Right cardiac atrium (tissue), 5 donors: ENCODE measurements around the gene TRAM2. TPM values are rescaled to one million over a fixed set of nuclear protein-coding genes. Genes with fewer than 3 reads are reported as not detected.
A peak's percentile ranks its signal among the peaks of the same experiment; 100 is the strongest.

ENCODE experiments used
- ATAC-seq, 2 donors: fragments of 200-7000 bp; cut with Tn5 transposase; one replicate each; pipeline versions ENCODE4 v1.8.0 to v1.9.1; 2020; ENCODE audit warnings: moderate library complexity in 2 of 2, mild to moderate bottlenecking in 1 of 2
- DNase-seq, 3 donors: peaks; one replicate each; pipeline ENCODE4 v3.0.0-alpha.2; 2020
- H3K27ac ChIP-seq: one replicate; pipeline ENCODE4 v1.5.1; 2013; ENCODE audit warnings: mild to moderate bottlenecking, low read length, control low read depth, moderate library complexity
- H3K27me3 ChIP-seq: one replicate; pipeline ENCODE4 v1.6.1; 2013; ENCODE audit not compliant: control insufficient read depth, insufficient read depth
- H3K4me1 ChIP-seq: one replicate; pipeline ENCODE4 v1.6.1; 2013; ENCODE audit warnings: low read length; ENCODE audit not compliant: control insufficient read depth, insufficient read depth
- H3K4me3 ChIP-seq: one replicate; pipeline ENCODE4 v1.5.1; 2013; ENCODE audit warnings: low read length, control low read depth
- H3K9me3 ChIP-seq: one replicate; pipeline ENCODE4 v1.6.1; 2013; ENCODE audit warnings: low read length; ENCODE audit not compliant: control insufficient read depth
- WGBS: extraction: QIAGEN DNeasy Blood & Tissue Kit; methylation state at CpG from one replicate; pipeline ENCODE4 v1.1.7; 2013; 5-methylcytosine and 5-hydroxymethylcytosine counted together
- intact Hi-C, 4 donors: fragments of 100-400 bp; cut with DNase I; formaldehyde crosslinking; loops; one replicate each; pipeline versions ENCODE4 v1.11.0 to v1.14.0; 2022 to 2023
- polyA plus RNA-seq: library from polyadenylated mRNA; stranded (reverse); fragments of 200-250 nt; gene quantifications from one replicate; pipeline ENCODE4 v1.2.3, GENCODE V29; 2013
- total RNA-seq, 4 donors: library from RNA; stranded (reverse); fragmentation: NEBNext Ultra II Directional; extraction: Animal tissue kit (Norgen Biotek cat#: 25700); gene quantifications; one replicate each; pipeline ENCODE4 v1.2.1, GENCODE V29; 2021
- donor health status: healthy with polysubstance abuse.
- donor health status: DM: no; HTN: yes; CAD: no.
- donor health status: DM: no; HTN: no; CAD: no.
- donor health status: DM: no; HTN: yes; CAD: no; lungs with severe emphysema.
- donor health status: DM: yes; HTN: yes; CAD: no.

The TRAM2 gene
- total and polyA plus RNA-seq, 5 donors: 7.1 to 18.2 (median 14.6) TPM

- ATAC-seq (no peak), DNase-seq (no peak)
- H3K27me3 ChIP-seq: no peaks in the 10 kb centered on the region
- 85% methylated on average over 5 of the region's 5 CpGs for WGBS
- no peaks in the 10 kb centered on the region for H3K4me1 ChIP-seq
- no peaks in the 10 kb centered on the region for H3K9me3 ChIP-seq
- intact Hi-C loops: no loop called here
- H3K27ac ChIP-seq: no peak overlapping the region
- H3K4me3 ChIP-seq: no peak overlapping the region
These were observed 34.0 kb upstream of the TRAM2 start for GRCh38 chr6:52610745-52611355.

DNA sequence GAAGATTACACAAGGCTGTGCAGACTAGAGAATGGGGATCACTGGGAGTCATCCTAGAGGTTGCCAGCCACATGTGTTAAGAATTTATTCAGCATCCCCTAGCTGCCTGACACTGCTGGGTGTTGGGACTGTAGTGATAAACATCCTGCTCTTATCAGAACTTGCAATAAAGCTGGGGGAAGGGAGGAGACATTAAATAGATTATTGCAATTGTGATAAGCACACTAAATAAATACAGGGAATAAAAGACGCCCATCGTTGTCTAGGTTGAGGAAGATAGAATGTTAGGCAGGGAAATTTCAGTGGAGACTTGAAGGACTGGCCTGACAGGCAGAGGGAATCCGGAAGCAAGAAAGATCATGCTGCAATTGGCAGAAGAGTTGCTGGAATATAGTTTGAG is 33.2 kb upstream of the TRAM2 start:
- H3K27ac ChIP-seq: no peak overlapping the region
- 40% methylated on average over 3 of the region's 3 CpGs for WGBS

GRCh38 chr6:52605610-52606185 is 28.8 kb upstream of the TRAM2 start:
- Histone ChIP-seq H3K4me1 (no peaks in the 10 kb centered on the region), H3K9me3 (no peaks in the 10 kb centered on the region), H3K4me3 (no peak overlapping the region), H3K27me3 (no peaks in the 10 kb centered on the region), H3K27ac (no peak overlapping the region)
- ATAC-seq: no peak
- WGBS: 88% methylated on average over 5 of the region's 5 CpGs
- no peak for DNase-seq
- intact Hi-C loops: no loop called here

More for the DNA sequence above, 33.2 kb upstream of the TRAM2 start:
- Histone ChIP-seq H3K4me3 (no peak overlapping the region), H3K27me3 (no peaks in the 10 kb centered on the region), H3K9me3 (no peaks in the 10 kb centered on the region), H3K4me1 (no peaks in the 10 kb centered on the region)
- ATAC-seq (no peak), DNase-seq (no peak)
- intact Hi-C loops: no loop called here

GRCh38 chr6:52603000-52603795 is 26.3 kb upstream of the TRAM2 start:
- no peak for DNase-seq
- H3K27ac ChIP-seq: no peak overlapping the region
- H3K4me1 ChIP-seq: peaks cover 2% of the 10 kb centered on the region
- no peaks in the 10 kb centered on the region for H3K27me3 ChIP-seq
- intact Hi-C loops: no loop called here
- no peaks in the 10 kb centered on the region for H3K9me3 ChIP-seq
- no peak overlapping the region for H3K4me3 ChIP-seq
- ATAC-seq: peak in 1 of 2 donors; percentile 26
- 73% methylated on average over 3 of the region's 3 CpGs for WGBS

- Histone ChIP-seq H3K4me1 (peaks cover 10% of the 10 kb centered on the region), H3K27ac (no peak overlapping the region), H3K9me3 (no peaks in the 10 kb centered on the region), H3K4me3 (no peak overlapping the region), H3K27me3 (no peaks in the 10 kb centered on the region)
- intact Hi-C loops: loop anchor here in 3 of 4 donors (2.0 to 10.0 kb wide), 4 partner anchors 46 to 182 kb away; no protein-coding TSS in a partner anchor
- DNase-seq: no peak
- ATAC-seq: no peak
- 89% methylated on average over 2 of the region's 2 CpGs for WGBS
These were observed 21.9 kb upstream of the TRAM2 start for GRCh38 chr6:52598824-52599190.

GRCh38 chr6:52598123-52598823 is 21.4 kb upstream of the TRAM2 start:
- Histone ChIP-seq H3K9me3 (no peaks in the 10 kb centered on the region), H3K27ac (no peak overlapping the region), H3K4me3 (peak overlapping the region; percentile 7), H3K27me3 (no peaks in the 10 kb centered on the region), H3K4me1 (peaks cover 10% of the 10 kb centered on the region)
- DNase-seq (peak; percentile 73 to 83 (median 82)), ATAC-seq (peak; percentile 62 to 77)
- 19% methylated on average over 12 of the region's 12 CpGs for WGBS
- intact Hi-C loops: loop anchor here in 3 of 4 donors (2.0 to 10.0 kb wide), 4 partner anchors 47 to 181 kb away; no protein-coding TSS in a partner anchor

GRCh38 chr6:52597738-52598122 is 20.9 kb upstream of the TRAM2 start:
- peaks cover 10% of the 10 kb centered on the region for H3K4me1 ChIP-seq
- intact Hi-C loops: loop anchor here (2.0 to 10.0 kb wide), 4 partner anchors 47 to 181 kb away; no protein-coding TSS in a partner anchor
- no peaks in the 10 kb centered on the region for H3K27me3 ChIP-seq
- ATAC-seq (no peak), DNase-seq (no peak)
- H3K9me3 ChIP-seq: no peaks in the 10 kb centered on the region
- H3K4me3 ChIP-seq: no peak overlapping the region
- no peak overlapping the region for H3K27ac ChIP-seq

DNA sequence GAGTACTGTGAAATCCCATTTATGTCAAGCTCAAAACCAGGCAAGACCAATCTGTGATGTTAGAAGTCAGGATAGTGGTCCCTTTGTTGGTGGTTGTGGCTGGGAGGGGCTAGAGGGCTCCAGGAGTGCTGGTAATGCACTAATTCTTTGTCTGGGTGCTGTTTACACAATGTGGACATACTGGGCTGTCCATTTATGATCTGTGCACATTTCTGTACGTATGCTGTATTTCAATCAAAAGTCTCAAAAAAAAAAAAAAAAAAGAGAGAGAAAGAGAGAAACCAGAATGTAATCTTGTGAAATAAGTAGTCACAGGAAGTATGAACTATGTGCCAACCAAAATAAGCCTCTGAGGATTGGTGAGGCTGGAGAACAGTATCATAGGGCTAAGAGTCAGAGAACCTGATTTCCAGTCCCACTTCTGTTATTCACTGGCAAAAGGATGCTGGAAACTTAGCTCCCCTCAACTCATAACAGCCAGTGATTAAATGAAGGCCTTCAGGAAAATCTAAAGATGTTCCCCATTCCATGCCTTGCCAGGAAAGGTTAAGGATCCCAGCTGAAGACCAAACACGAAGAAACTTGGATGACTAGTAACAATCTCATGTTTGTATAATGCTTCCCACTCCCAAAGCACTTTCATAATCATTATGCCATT is 19.6 kb upstream of the TRAM2 start:
- peak in 1 of 2 donors; percentile 67 for ATAC-seq
- 45% methylated on average over 2 of the region's 2 CpGs for WGBS
- Histone ChIP-seq H3K27ac (peak overlapping the region; percentile 51), H3K4me1 (peaks cover 10% of the 10 kb centered on the region), H3K4me3 (no peak overlapping the region), H3K9me3 (no peaks in the 10 kb centered on the region), H3K27me3 (no peaks in the 10 kb centered on the region)
- no peak for DNase-seq
- intact Hi-C loops: loop anchor here in 3 of 4 donors (2.0 to 10.0 kb wide), 4 partner anchors 48 to 180 kb away; no protein-coding TSS in a partner anchor

DNA sequence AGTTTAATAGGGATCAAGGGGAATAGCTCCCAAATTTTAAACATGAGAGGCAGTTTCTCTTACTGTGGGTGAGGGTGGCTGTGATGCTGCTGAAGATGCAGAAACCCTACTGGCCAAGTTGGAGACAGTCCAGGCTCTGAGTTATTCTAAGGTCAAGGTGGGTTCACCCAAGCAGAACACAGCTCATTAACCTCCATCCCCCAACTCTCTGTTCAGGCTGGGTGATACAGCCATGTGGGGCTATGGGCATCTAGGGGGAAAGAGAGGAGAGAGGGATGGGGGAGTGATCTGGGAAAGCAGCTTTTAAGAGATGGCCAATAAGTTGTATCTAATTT is 18.9 kb upstream of the TRAM2 start:
- peaks cover 10% of the 10 kb centered on the region for H3K4me1 ChIP-seq
- ATAC-seq (peak in 1 of 2 donors; percentile 4), DNase-seq (no peak)
- no peaks in the 10 kb centered on the region for H3K27me3 ChIP-seq
- intact Hi-C loops: loop anchor here in 3 of 4 donors (2.0 to 10.0 kb wide), 4 partner anchors 49 to 179 kb away; no protein-coding TSS in a partner anchor
- H3K4me3 ChIP-seq: no peak overlapping the region
- H3K27ac ChIP-seq: no peak overlapping the region
- H3K9me3 ChIP-seq: no peaks in the 10 kb centered on the region

- no peaks in the 10 kb centered on the region for H3K9me3 ChIP-seq
- intact Hi-C loops: loop anchor here in 3 of 4 donors (5.0 to 10.0 kb wide), 4 partner anchors 50 to 178 kb away; no protein-coding TSS in a partner anchor
- no peak overlapping the region for H3K4me3 ChIP-seq
- peak; percentile 55 to 83 (median 75) for DNase-seq
- ATAC-seq: peak; percentile 81 to 92
- no peaks in the 10 kb centered on the region for H3K27me3 ChIP-seq
- H3K27ac ChIP-seq: peak overlapping the region; percentile 25
- peaks cover 10% of the 10 kb centered on the region for H3K4me1 ChIP-seq
- WGBS: 28% methylated on average over 7 of the region's 7 CpGs
These were observed 18.3 kb upstream of the TRAM2 start for GRCh38 chr6:52595000-52595795.
